Hepatocyte (in vitro differentiated cells): ENCODE measurements around the gene NOL6. TPM values are rescaled to one million over a fixed set of nuclear protein-coding genes. Genes with fewer than 3 reads are reported as not detected.

Experiments
- DNase-seq: peaks from one replicate; pipeline ENCODE4 v3.0.0-alpha.2; 2016; ENCODE audit warnings: low spot score
- H2AFZ ChIP-seq: fragments of 200-600 bp; sonication (generic); 2 replicates; pipeline ENCODE4 v1.6.0; 2016; ENCODE audit warnings: antibody characterized with exemption, mild to moderate bottlenecking
- H3K27ac ChIP-seq: fragments of 200-600 bp; sonication (generic); 2 replicates; pipeline ENCODE4 v1.5.1; 2016; ENCODE audit warnings: mild to moderate bottlenecking
- H3K27me3 ChIP-seq: fragments of 200-600 bp; sonication (generic); 2 replicates; pipeline ENCODE4 v1.6.1; 2016
- H3K36me3 ChIP-seq: fragments of 200-600 bp; sonication (generic); replicated peaks from 2 replicates; pipeline ENCODE4 v1.5.1; 2016; ENCODE audit warnings: low read depth; ENCODE audit not compliant: insufficient read depth
- H3K4me1 ChIP-seq: fragments of 200-600 bp; sonication (generic); 2 replicates; pipeline ENCODE4 v1.5.1; 2016; ENCODE audit warnings: mild to moderate bottlenecking, moderate library complexity; ENCODE audit not compliant: insufficient read depth
- H3K4me2 ChIP-seq: fragments of 200-600 bp; sonication (generic); 2 replicates; pipeline ENCODE4 v1.6.0; 2016
- H3K4me3 ChIP-seq: fragments of 200-600 bp; sonication (generic); 2 replicates; pipeline ENCODE4 v1.5.1; 2016; ENCODE audit warnings: mild to moderate bottlenecking
- H3K79me2 ChIP-seq: fragments of 200-600 bp; sonication (generic); 2 replicates; pipeline ENCODE4 v1.6.0; 2017; ENCODE audit warnings: mild to moderate bottlenecking
- H3K9me2 ChIP-seq: fragments of 200-600 bp; sonication (generic); replicated peaks from 2 replicates; pipeline ENCODE4 v1.6.0; 2017; ENCODE audit warnings: mild to moderate bottlenecking; ENCODE audit not compliant: insufficient read depth
- H3K9me3 ChIP-seq: fragments of 200-600 bp; sonication (generic); 2 replicates; pipeline ENCODE4 v1.5.1; 2016; ENCODE audit warnings: low read depth, mild to moderate bottlenecking
- H4K20me1 ChIP-seq: fragments of 200-600 bp; sonication (generic); 2 replicates; pipeline ENCODE4 v1.6.0; 2016; ENCODE audit warnings: mild to moderate bottlenecking; ENCODE audit not compliant: insufficient read depth, poor library complexity, severe bottlenecking
- CTCF ChIP-seq: fragments of 200-600 bp; sonication (generic); IDR thresholded peaks from 2 replicates; pipeline ENCODE4 v1.5.1; 2016; ENCODE audit warnings: antibody characterized with exemption, mild to moderate bottlenecking; ENCODE audit not compliant: poor library complexity
- EZH2 ChIP-seq: fragments of 200-600 bp; sonication (generic); IDR thresholded peaks from 2 replicates; pipeline ENCODE4 v1.6.1; 2016; ENCODE audit warnings: antibody characterized with exemption, mild to moderate bottlenecking, borderline replicate concordance
- EZH2phosphoT487 ChIP-seq: fragments of 200-600 bp; sonication (generic); IDR thresholded peaks from one replicate; pipeline ENCODE4 v1.6.1; 2018; ENCODE audit warnings: antibody characterized with exemption, mild to moderate bottlenecking, low read depth, moderate library complexity; ENCODE audit not compliant: unreplicated experiment, severe bottlenecking
- WGBS: methylation state at CpG from one replicate; pipeline ENCODE4 v1.1.6; 2016; ENCODE audit warnings: low lambda C conversion rate; ENCODE audit errors: missing lambda C conversion rate; 5-methylcytosine and 5-hydroxymethylcytosine counted together
- polyA plus RNA-seq: library from polyadenylated mRNA; unstranded; fragments of >200 nt; fragmentation: Nextera tagmentation; extraction: Ambion mirVana; gene quantifications from 2 replicates; pipeline ENCODE4 v1.2.1, GENCODE V29; 2016
- total RNA-seq: library from RNA; depleted of rRNA; stranded (reverse); fragments of >200 nt; gene quantifications from 2 replicates; pipeline ENCODE4 v1.2.3, GENCODE V29; 2014

NOL6 gene
- total and polyA plus RNA-seq, 2 experiments from 2014 or later: 20.6 to 21.9 TPM

- Histone ChIP-seq H3K36me3 (peaks cover 2% of the 10 kb centered on the region), H4K20me1 (no peaks in the 10 kb centered on the region), H3K79me2 (peaks cover 20% of the 10 kb centered on the region)
Observed at GRCh38 chr9:33469891-33470290, 3.8 kb downstream of the NOL6 start.

GRCh38 chr9:33468797-33469621 lies 4.7 kb downstream of the NOL6 start:
- TF ChIP-seq EZH2 (no peak), CTCF (no peak), EZH2phosphoT487 (no peak)
- Histone ChIP-seq H2AFZ (no peak overlapping the region), H3K79me2 (peaks cover 20% of the 10 kb centered on the region), H3K27ac (no peak overlapping the region), H3K27me3 (no peaks in the 10 kb centered on the region), H3K9me3 (no peaks in the 10 kb centered on the region), H3K4me2 (no peak overlapping the region), H3K36me3 (peaks cover 2% of the 10 kb centered on the region), H3K4me1 (peaks cover 8% of the 10 kb centered on the region), H4K20me1 (no peaks in the 10 kb centered on the region), H3K4me3 (no peak overlapping the region), H3K9me2 (no peaks in the 10 kb centered on the region)
- WGBS: 98% methylated on average over 21 of the region's 21 CpGs
- DNase-seq: no peak

More at GRCh38 chr9:33469891-33470290, 3.8 kb downstream of the NOL6 start:
- TF ChIP-seq EZH2: no peak
- no peak for TF ChIP-seq CTCF
- no peak for TF ChIP-seq EZH2phosphoT487
- DNase-seq: no peak
- Histone ChIP-seq H3K27ac (no peak overlapping the region), H3K9me2 (no peaks in the 10 kb centered on the region), H3K27me3 (no peaks in the 10 kb centered on the region), H3K4me2 (no peak overlapping the region), H3K4me1 (peaks cover 8% of the 10 kb centered on the region), H3K4me3 (no peak overlapping the region), H3K9me3 (no peaks in the 10 kb centered on the region), H2AFZ (no peak overlapping the region)
- WGBS: 96% methylated on average over 6 of the region's 6 CpGs

- H3K9me3 ChIP-seq: no peaks in the 10 kb centered on the region
- H3K9me2 ChIP-seq: no peaks in the 10 kb centered on the region
- H2AFZ ChIP-seq: no peak overlapping the region
- WGBS: 92% methylated on average over 4 of the region's 4 CpGs
- no peaks in the 10 kb centered on the region for H4K20me1 ChIP-seq
- H3K27me3 ChIP-seq: no peaks in the 10 kb centered on the region
- no peak for TF ChIP-seq EZH2phosphoT487
- TF ChIP-seq EZH2: no peak
- TF ChIP-seq CTCF: no peak
- peaks cover 18% of the 10 kb centered on the region for H3K79me2 ChIP-seq
- H3K4me3 ChIP-seq: no peak overlapping the region
- H3K27ac ChIP-seq: no peak overlapping the region
- H3K4me2 ChIP-seq: no peak overlapping the region
- H3K4me1 ChIP-seq: peaks cover 8% of the 10 kb centered on the region
- DNase-seq: no peak
- H3K36me3 ChIP-seq: peaks cover 2% of the 10 kb centered on the region
Observed at GRCh38 chr9:33468215-33468730, 5.5 kb downstream of the NOL6 start.
